Fibroblast of skin of abdomen (primary cell): ENCODE data around the gene FGF4.

Experiments
- DNase-seq: peaks from one replicate; pipeline ENCODE4 v3.0.0-alpha.2; 2013

Gene FGF4

GRCh38 chr11:69726019-69726418 is 49.1 kb downstream of the FGF4 start:
- no peak for DNase-seq

- DNase-seq = no peak
Observed at GRCh38 chr11:69721745-69722144, 53.4 kb downstream of the FGF4 start.

- DNase-seq = no peak
Observed at GRCh38 chr11:69721106-69721505, 54.0 kb downstream of the FGF4 start.
